ENCODE data around the gene PTPRN2.

GRCh38 chr7:157819455-157819807, 768.2 kb downstream of the PTPRN2 start:
- TF ChIP-seq, protein P1, sequence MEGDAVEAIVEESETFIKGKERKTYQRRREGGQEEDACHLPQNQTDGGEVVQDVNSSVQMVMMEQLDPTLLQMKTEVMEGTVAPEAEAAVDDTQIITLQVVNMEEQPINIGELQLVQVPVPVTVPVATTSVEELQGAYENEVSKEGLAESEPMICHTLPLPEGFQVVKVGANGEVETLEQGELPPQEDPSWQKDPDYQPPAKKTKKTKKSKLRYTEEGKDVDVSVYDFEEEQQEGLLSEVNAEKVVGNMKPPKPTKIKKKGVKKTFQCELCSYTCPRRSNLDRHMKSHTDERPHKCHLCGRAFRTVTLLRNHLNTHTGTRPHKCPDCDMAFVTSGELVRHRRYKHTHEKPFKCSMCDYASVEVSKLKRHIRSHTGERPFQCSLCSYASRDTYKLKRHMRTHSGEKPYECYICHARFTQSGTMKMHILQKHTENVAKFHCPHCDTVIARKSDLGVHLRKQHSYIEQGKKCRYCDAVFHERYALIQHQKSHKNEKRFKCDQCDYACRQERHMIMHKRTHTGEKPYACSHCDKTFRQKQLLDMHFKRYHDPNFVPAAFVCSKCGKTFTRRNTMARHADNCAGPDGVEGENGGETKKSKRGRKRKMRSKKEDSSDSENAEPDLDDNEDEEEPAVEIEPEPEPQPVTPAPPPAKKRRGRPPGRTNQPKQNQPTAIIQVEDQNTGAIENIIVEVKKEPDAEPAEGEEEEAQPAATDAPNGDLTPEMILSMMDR (IDR thresholded peaks at IDR 0.05; ENCODE audit: extremely low read depth in 1 of 2, insufficient read depth in 1 of 2, low read depth in 1 of 2, low read length in 2 of 2): no peak
- TF ChIP-seq POLR2A (IDR thresholded peaks at IDR 0.05; ENCODE audit: low read depth, low read length) (no peak), JUN (IDR thresholded peaks at IDR 0.05; ENCODE audit: borderline replicate concordance, insufficient read depth, insufficient read length, low read depth) (no peak), POLR2AphosphoS5 (IDR thresholded peaks at IDR 0.05; ENCODE audit: insufficient read depth, low read depth, low read length) (no peak), MYC (IDR thresholded peaks at IDR 0.05; ENCODE audit: low read depth, low read length) (no peak), EZH2 (IDR thresholded peaks at IDR 0.05; ENCODE audit: borderline replicate concordance, low read depth, low read length, severe bottlenecking) (no peak)

Data from endothelial cell of umbilical vein (primary cell).